SW480 (cell line): Measurements from ENCODE around the gene MBD2.

Experiments
- DNase-seq: peaks from one replicate; pipeline ENCODE4 v3.0.0-alpha.2; 2016; ENCODE audit warnings: low spot score

The MBD2 gene

DNA sequence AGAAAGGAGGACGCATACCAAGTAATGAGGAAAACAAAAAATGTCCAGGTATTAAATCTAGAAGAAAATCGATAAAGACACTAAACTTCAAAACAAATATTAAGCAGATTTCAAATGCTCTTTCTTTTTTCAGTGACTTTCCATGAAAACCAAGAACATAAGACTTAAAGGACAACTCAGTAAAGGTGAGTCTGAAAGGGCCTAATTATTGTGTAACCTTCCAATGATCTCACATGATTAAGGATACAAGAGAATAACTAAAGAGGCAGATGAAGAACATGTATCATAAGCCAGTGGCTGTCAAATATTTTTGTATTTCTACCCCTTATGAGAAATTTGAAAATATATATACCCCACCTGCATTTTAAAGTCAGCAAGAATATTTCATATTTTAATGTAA, 30.7 kb downstream of the MBD2 start:
- DNase-seq: no peak

DNA sequence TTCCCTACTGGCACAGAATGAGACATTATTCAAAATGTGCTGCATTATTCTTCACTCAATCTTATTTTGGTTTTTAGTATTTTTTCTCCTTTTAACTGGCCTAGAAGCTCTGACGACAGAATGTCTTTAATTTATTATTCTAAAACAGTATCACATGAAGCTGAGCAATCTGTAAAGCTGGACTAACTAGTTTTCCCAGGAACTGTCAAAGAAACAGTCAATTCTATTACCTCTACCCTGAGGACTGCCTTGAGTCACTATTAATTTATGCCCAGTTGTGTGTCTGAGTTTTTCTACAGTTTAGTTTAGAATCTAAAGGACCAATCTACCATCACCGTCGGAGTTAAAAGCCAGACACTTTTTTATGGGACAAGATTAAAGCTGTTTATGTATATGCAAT, 31.6 kb downstream of the MBD2 start:
- no peak for DNase-seq

DNA sequence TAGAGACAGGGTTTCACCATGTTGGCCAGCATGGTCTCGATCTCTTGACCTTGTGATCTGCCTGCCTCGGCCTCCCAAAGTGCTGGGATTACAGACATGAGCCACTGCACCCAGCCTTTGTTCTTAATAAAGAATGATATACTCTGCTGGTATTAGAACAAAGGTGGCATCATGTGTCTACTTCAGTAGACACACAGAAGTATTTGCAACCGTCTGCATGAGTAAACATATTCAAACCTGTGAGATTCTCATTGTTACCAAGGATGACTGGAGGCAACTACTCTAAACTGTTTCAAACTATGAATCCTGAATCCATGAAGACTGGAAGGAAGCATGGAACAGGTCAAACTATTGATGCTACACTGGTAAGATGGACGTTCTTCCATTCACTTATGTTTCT, 32.1 kb downstream of the MBD2 start:
- no peak for DNase-seq

DNA sequence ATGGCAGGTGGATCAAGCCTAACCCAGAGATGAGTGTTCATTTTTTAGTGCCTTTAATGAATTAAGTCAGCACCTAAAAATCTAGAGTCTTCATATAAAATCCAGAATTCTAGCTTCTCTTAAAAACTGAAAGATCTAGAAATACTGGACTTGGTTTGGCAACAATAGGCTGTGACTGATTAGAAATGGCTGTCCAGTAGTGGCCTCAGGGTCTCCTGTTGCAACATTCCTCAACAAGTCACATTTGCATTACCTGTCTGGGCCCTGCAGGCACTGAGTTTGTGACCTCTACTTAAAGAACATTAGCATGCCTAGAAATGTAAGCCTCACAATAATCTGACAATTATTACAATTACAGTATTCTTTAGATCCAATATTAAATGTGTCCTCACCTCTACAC, 33.1 kb downstream of the MBD2 start:
- no peak for DNase-seq

DNA sequence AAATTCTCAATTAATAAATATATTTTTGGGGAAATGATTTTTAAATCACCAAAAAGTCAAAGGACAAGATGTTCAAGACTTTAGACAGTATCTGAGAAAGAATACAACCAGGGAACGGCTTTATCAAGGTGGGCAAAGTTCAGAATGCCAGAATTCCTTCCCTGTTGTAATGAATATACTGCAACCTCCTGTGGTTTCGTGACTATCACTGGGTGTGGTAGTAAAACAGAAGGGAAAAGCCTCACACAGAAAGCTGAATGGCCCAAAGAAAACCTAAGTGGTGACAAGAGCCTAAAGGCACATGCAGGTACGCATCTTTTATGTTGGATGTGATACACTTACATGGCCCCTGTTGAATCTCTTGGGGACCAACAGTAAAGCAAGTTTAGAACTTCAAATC, 37.1 kb downstream of the MBD2 start:
- peak; percentile 19 for DNase-seq

DNA sequence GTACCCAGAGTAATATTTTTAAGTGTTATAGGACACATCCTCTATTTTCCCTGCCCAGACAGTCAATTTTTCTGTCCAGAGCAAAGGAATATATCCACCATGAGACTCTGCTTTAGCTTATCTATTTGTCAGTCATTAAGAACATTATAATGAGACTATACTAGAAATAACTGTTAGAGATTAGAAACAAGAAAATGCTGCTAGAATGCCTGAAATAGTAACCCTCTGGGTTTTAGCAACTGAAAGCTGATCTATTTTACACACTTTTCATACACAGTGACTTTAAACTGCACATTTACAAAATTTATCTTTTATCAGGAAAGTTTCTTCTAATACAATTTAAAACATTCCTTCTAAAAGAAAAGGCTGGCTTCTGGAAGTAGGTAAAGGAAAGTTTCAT, 39.6 kb downstream of the MBD2 start:
- DNase-seq: no peak

DNA sequence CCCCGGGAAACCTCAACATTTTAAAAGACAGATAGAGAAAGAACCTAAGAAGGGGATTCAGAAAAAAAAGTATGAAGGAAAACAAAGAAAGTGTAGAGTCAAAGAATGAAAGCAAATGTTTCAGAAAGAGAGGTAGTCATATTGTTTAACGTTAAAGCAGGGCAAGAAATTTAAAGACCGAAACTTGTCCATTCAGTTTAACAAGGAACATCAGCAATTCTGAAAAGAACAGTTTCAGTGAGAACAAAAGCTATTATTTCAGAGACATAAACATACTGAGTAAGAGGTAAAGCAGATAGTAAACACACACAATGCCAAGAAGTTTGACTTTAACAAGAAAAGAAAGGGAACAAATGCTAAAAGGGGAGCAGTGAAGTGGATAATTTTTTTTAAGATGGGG, 41.1 kb downstream of the MBD2 start:
- DNase-seq: no peak

DNA sequence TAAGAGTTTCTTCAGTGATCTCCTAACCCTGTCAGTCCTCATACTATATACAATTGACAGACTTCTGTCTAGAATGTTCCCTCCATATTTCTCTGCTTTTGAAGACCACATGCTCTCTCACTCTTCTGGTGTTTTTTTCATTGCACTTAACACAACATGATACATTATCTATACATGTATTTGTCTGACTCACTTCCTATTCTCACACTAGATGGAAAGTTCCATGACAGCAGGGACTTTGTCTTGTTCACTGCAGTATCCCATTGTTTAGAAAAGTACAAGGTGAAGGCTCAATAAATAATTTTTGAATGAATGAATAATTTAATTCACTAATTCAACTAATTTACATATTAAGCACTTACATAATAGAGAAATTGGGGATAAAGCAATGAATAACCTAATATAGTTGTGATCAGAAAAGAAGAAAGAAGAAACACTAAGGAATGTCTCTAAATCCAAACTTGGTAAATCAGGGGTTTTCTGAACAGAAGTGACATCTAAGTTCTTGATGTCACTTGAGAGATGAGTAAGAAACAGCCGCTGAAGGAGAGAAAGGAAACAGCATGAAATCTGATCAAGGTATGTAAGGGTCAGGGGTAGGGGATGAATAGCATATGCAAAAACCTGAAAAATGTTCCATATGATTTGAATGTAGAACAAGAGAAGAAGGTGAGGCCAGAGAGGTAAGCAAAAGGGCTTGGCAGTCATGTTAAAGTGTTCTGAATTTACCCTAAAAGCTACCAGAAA, 42.4 kb downstream of the MBD2 start:
- DNase-seq: no peak

DNA sequence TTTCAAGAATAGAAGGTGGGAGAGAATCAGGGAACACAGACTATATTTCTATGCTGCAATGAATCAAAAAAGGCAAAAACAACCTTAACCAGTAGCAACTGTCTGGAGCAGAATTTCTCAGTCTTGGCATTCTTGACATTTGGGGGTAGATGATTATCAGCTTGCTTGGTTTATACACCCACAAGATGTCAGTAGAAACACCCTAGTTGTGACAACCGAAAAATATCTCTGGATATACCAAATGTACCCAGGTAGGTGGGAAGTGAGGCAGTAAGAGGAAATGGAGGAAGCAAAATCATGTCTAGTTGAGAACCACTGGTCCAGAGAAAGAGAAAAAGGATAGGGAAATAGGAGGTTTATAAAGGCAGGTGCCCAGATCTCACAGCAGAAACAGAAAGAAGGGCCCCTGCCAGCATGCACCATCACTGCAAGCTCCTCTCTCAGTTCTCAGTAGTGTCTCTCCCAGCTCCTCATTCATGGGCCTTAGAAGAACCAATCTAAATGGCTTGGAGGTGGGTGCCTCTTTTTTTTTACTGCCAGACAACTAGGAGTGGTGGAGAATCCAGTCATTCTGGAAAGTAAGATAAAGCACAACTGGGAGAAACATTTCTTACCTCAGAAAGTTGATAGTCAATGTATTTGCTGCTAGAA, 50.4 kb downstream of the MBD2 start:
- no peak for DNase-seq

DNA sequence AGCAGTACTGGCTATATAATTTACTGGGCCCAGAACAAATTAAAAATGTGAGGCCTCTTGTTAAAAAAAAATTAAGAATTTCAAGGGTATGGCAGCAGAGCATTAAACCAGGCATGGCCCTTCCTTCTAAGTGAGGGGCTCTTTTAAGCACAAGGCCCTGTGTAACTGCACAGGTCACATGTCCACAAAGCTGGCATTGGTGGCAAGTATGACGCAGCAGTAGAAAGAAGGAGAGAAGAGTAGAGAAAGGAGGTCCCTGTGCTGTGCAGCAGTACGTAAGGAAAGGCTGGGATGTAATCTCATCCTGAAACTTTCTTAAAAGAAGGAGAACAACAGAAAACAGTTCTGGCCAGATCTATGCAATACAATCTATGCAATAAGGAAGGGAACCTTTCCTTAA, 51.2 kb downstream of the MBD2 start:
- DNase-seq: no peak

DNA sequence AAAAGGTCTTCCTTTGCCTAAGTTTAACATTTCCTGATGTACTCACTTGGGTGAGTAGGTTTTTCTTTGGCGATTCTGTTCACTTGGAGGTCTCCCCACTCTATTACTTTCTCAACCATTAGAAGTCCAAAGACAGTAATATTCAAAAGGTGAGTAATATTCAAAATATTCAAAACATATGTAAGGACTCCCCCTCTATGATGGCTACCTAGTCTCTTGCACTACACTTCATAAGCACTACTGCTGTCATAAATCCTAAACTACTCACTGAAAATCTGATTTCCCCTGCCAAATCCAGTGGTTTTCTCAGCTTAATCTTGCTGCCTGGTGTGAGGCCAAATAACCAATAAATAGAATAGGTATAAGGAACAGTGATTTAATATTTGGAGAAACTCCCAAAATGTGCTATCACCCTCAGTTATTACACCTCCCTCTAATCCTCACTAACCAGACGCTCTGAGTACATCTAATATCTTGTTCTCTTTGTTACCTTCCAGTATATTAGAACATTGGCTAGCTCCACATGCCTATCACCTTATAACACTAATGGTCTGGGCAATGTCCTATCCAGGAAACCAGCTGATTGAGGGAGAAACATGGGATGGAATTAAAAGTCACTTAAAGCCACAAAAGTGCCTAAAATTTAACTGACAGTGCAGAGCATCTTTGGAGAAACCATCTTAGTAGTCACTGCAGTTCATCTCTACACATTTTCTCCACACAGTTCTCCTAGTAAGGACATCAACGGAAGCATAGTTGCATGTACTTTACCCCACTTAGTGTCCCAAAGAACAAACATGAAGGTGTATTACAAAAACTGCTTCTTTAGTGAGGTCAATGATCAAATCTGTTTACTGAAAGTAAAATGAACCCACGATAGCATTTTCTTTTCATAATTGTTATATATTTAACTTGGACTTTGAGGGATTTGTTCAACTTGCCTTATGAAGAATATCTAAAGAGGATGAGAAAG, 54.8 kb downstream of the MBD2 start:
- DNase-seq: no peak

DNA sequence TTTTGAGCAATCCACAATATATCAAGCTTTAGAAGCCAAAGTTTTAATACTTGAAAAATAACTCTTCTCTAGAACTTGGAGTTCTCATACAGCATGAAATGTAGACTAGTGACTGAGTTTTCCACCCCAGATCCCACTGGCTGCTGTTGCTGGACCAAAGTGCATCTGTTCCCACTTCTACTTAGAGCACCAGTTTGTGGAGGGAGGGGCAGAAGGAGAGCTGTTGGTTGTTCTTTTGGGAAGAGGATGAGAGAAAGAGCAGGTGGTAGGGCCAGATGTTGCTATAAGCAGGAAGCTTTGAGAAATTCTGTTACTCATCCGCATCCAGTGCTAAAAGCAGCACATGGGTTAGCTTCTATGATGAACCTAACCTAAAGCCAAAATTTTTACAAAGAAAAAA, 59.0 kb downstream of the MBD2 start:
- no peak for DNase-seq

DNA sequence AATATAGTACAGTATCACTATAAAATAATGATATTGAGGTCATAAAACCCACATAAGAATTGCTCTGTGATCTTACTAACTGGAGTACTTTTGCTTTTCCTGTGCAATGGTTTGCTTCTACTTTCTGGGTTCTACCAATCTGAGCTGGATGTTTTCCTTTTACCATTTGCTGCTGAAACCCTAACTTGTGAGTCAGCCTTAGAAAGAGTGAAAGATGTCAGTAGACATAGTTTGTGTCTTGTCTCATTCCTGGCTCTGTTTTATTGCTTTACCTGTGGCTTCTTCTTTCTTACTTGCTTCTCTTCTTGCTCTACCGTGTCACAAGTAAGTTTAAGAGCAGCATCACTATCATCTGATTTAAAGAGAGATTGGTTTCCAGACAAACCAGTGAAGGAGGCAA, 61.0 kb downstream of the MBD2 start:
- no peak for DNase-seq

DNA sequence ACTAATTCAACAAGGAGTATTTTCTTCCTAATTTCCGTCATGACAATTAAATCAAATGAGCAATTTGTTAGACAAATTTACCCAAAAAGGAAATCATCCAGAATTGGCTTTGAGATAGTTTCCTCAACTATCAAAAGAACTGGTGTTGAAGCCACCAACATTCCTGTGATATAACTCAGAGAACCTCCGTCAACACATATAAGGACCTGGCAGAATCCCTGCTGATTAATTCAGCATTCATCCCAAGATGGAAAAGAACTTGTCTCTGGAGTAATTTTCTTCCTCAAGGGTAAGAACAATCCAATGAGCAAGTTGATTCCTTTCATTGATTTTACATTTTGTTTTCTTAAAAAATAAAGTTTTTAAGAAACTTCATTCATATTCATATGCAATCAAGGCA, 62.0 kb downstream of the MBD2 start:
- DNase-seq: no peak

DNA sequence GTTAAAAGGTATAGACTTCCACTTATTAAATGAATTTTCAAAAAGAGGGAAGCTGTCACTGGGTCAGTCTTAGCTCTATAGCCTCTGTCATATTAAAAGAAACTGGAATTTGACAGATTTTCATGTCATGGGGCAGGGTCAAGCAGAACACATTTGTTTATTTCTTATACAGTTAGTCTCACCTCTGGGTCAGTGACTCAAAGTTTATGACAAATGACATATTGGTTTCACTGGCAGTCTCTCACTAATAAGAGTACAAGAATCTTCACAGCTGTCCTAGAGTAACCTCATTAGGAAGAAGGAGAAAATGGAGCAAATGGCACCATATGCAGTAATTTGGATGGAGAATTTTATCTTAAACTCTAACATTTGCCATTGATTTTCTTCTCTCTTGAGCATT, 63.2 kb downstream of the MBD2 start:
- no peak for DNase-seq

DNA sequence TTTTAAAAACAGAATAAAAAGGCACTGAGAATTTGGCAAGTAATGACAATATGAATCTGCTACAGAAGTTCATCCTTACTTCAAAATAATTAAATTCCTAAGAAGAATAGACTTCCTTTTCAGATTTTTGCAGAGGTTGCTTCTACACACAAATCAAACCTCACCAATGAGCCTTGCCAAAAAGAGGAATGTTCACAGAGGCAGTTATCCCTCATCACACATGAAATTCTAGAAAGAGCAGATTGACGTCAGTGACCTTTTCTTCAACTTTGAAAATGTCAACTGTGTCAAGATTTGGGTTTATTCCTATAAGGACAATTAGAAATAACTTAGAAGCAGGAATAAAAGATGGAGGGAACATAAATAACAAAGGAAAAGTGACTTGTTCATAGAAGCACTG, 64.6 kb downstream of the MBD2 start:
- DNase-seq: no peak

DNA sequence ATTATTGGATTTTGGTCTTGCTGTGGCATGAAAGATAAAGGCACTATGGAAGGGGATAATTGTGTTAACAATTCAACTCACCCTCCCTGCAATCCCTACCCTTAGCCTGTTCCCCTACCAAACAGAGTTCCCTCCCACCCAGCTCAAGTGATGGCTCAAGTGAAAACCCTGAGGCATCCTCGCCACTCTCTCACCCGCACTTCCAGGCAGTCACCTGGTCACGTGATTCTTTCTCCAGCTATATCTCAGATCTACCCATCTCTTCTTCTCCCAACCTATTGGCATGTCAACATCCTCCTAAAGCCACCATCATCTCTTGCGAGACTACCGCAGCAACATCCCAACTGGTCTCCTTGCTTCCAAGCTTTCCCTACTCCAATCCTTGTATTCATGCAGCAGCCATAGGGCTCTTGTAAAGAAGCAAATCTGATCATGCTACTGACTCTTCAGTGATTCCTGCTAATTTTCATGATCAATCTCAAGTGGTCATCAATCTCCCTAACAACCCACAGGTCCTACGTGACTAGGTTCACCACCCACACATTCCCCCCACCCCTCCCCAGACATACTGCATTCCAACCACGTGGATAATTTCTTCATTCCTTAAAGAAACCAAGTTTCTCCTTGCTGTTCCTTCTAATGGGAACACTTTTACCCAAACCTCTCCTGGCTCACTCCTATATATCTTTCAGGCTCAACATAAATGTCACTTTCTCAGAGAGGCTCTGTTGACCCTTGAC, 66.7 kb downstream of the MBD2 start:
- DNase-seq: no peak

DNA sequence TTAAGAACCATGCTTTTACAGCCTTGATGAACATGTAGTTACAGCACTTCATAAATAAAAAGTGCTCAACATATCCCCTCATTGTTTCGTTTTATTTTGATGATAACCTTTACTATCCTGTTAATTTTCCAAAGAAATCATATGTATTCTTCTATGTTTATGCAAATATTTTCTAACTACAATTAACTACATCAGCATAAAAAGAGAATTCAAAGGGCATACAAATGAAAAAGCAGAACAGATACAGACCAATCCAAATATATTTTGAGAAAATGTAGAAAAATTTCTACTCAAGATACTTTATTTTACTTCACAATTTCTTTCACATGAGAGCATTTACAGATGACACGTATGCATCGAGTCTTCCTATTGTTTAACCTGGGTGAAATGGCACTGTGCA, 69.1 kb downstream of the MBD2 start:
- DNase-seq: no peak

DNA sequence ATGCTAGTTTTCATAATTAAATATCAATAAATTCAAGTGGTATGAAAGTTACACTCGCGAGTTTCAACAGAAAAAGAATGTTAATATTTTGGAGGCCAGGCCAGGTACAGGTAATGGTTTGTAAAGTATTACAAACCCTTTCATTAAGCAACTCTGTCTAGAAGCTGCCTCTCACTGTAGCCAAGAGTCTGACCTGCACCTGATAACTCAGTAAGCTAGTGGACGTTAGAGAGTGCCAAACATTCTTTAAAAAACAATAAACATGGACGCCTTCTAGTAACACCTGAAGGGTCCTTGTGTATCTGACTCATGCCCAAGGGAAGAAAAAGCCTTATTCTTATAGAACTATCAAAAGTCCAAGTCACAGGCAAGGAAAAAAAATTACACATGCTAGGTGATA, 70.2 kb downstream of the MBD2 start:
- no peak for DNase-seq

DNA sequence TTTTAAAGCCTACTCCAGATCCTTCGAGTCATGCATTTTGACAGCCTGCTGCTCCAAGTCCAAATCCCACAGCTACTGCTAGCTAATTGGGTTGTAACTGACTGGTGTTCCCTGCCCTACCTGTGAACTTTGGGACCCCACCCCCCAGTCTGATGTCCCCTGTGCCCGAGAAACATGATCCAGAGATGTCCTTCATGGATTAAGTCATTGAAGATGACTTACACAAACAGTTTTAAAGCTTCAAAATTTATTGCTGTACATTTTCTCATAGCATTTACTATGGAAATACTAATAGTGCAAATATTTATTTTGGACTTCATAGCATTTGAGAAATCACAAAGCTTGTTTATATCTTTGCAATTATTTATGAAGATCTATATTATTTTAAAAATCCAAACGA, 73.1 kb downstream of the MBD2 start:
- DNase-seq: no peak

DNA sequence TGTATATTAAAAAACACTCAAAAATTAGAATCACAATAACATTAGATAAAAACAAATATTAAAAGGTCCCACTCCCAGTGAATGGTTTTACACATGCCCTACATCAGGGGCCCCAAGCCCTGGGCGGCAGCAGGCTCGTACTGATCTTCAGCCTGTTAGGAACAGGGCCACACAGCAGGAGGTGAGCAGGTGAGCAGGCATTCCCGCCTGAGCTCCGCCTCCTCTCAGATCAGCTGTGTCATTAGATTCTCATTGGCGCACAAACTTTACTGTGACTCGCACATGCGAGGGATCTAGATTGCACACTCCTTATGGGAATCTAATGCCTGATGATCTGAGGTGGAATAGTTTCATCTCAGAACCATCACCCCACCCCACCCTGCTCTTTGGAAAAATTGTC, 74.2 kb downstream of the MBD2 start:
- peak; percentile 0 for DNase-seq

DNA sequence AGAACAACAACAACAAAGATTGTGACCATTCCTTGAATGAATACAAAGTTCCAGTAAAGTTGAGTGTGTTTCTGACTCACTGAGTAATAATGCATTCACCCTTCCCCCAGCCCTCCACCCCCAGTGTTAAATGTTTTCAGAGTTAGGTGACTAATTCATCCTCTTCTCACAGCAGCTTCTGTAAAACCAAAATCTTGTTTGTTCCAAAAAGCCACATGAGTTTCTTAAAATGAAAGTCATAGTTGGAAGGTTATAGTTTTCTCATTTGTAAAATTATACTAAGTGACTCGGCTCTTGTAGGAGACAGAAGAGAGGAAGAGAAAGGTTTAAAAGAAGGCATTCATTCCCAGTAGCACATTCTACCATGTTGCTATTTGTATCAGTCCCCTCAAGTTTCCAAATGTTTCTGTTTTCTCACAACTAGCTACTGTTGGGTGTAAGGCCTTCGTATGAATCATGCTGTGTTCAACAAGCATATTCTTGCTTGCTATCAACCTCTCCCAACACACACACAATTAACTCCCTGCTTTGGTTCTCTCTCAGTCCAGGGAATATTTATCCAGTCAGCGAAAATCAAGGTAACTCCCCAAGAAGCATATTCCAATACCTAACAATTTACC, 75.3 kb downstream of the MBD2 start:
- DNase-seq: peak; percentile 23
